Stimulated activated CD8-positive, alpha-beta memory T cell treated with anti-CD3 and anti-CD28 coated beads, Interleukin-2, amount 100 ng/mL, for 1 hour (primary cell): Measurements from ENCODE around the gene USP11.
"Not testable (repeated sequence)": the region's sequence is repeated elsewhere in the genome, so short reads cannot be mapped to it uniquely, and the experiment has no call there.

Source experiments
- DNase-seq, 2 donors: peaks; one replicate each; pipeline ENCODE4 v3.0.0-alpha.2; 2020; ENCODE audit warnings: low read depth in 2 of 2

Gene USP11

DNA sequence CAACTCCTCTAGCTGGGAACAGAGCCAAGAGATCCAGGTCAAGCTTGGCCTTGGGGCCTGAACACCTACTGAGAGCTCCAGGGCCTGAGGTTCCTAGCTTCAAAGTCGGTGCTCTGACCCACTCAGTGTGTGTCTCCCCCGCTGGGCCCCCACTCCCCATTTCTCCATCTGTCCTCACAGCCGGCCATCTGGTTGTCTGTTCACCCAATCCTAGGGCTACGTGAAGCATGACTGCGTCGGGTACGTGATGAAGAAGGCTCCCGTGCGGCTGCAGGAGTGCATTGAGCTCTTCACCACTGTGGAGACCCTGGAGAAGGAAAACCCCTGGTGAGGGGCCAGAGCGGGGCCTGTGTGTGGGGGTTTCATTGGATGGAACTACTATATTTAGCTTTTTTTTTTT lies 12.3 kb downstream of the USP11 start:
- no peak for DNase-seq

- DNase-seq: no peak
Measured at GRCh38 chrX:47247206-47247998, 14.6 kb downstream of the USP11 start.

DNA sequence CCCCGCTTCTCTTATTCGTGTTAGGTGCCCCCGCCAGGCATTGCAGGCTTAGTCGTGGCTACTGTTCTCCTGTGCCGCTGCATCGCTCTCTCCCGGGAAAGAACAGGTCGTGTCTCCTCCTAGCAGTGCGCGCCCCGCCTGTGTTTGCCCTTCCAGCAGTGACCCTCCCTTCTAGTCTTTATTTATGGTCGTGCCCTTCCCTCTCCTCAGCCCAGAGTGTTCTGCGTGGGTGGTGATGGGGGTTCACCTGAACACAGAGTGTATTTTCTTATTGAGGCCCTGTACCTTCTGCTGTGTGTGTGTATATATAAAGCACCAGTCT lies 15.2 kb downstream of the USP11 start:
- no peak for DNase-seq

- no peak for DNase-seq
Measured at GRCh38 chrX:47248576-47248975, 15.8 kb downstream of the USP11 start.

DNA sequence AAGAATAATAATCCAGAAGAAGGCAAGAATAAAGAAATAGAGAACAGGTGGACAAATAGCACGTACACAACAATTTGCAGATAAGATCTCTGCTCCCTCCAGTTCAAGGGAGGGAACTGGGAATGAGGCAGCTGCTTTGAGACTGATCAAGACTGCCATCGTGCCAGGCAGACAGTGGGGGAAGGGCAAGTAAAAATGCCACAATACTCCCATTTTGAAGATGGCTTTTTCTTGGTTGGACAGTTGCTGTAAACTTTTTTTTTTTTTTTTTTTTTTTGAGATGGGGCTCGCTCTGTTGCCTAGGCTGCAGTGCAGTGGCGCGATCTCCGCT lies 17.2 kb downstream of the USP11 start:
- DNase-seq: no peak

GRCh38 chrX:47257620-47258019 lies 24.8 kb downstream of the USP11 start:
- DNase-seq: not testable (repeated sequence)

DNA sequence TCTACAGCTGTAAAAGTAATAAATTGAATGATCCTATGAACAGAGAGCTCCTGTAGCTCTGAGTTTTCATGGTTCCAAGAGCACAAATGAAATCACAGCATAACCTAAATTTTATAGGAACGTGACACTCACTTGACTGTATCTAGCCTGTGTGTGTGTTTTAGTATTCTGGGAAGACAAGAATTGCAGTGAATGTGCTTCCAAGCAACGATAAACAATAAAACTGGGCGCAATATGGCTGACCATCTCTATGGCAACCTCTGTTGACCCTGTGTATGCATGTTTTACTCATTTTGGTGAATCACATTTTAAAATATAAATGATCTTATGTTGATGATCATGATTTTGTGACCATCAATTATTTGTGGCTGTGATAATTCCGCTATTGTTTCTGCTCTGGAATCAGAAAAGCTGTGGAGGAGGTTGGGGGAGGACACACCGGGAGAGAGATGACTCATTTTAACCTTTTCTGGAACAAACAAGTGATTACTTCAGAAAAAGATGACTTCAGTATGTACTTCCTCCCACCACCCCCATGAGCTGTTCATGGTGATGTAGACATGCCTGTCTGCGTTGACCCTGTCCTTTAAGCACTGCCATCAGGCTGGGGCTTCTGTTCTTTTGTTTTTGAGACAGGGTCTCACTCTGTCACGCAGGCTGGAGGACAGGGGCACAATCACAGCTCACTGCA lies 31.8 kb downstream of the USP11 start:
- DNase-seq: no peak

GRCh38 chrX:47266643-47267042 lies 33.8 kb downstream of the USP11 start:
- no peak for DNase-seq

DNA sequence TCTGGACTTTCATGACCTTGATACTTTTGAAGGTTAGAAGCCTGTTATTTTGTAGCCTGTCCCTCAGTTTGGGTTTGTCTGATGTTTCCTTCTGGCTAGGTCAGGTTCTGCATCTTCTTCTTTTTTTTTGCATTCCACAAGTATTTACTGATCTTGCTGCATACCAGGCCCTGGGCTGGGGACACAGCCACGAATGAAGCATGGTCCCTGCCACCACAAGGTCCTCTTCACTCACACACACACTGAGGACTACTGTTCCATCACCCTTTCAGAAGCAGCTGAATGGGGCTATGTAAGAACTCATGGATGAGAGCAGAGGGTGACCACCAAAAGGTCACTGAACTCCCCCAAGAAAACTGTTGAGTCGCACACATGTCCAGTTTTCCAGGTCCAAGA lies 39.2 kb downstream of the USP11 start:
- DNase-seq: no peak

GRCh38 chrX:47273011-47273730 lies 40.4 kb downstream of the USP11 start:
- no peak for DNase-seq

- DNase-seq: no peak
Measured at GRCh38 chrX:47278691-47279090, 45.9 kb downstream of the USP11 start.

DNA sequence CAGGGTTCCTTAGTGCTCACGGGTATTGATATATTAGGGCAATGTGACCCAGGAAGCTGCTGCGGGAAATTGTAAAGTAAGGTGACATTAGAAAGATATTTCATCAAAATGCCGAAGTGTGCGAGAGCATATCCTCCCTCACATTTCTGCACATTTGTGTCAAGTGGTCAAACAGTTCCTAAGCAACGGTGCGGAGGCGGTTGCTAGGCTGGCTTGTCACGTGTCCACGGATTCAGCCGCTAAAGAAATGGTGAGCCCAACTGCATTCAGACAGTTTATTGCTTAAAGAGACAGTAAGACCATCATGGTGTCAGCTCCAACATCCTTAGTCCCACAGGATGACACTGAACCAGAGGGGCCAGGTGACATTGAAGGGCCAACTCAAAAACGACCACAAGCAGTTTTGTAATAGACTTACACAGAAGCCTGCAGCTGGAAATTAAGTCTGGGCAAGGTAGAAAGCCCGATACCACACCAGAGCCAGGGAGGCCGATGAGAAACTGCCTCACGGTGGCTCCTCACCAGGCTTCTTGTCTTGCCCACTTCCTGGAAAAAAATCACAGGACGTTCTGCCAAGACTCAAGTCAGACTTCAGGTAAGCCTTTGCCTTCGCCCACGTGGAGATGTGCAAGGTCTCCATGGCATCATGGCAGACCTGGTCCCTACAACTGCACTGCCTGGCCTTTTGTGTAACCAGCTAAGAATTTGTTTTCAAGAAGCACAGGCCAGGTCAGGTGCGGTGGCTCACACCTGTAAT lies 50.4 kb downstream of the USP11 start:
- no peak for DNase-seq

- not testable (repeated sequence) for DNase-seq
Measured at GRCh38 chrX:47284616-47285015, 51.8 kb downstream of the USP11 start.

DNA sequence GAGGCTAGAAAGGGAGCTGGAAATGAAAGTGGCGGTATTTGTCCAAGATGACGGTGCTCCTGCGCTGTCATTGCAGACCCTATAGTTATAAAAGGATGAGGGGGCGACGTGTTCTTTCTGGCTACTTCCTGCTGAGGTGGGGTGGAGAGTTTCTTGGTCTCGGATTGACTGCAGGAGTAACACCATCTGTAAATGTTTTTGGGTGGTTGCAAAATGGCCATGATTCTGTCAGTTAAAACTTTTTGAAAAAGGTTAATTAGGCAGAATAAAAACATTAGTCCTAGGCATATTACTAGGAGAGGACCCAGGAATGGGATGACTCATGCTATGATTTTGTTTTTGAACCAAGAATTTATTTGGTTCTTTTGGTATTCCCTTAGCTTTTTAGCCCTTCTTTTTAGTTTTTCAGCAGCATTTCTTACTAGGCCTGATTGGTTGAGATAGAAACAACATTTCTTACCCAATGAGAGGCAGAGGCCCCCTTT lies 53.1 kb downstream of the USP11 start:
- DNase-seq: no peak

- DNase-seq: no peak
Measured at GRCh38 chrX:47293106-47293505, 60.3 kb downstream of the USP11 start.

DNA sequence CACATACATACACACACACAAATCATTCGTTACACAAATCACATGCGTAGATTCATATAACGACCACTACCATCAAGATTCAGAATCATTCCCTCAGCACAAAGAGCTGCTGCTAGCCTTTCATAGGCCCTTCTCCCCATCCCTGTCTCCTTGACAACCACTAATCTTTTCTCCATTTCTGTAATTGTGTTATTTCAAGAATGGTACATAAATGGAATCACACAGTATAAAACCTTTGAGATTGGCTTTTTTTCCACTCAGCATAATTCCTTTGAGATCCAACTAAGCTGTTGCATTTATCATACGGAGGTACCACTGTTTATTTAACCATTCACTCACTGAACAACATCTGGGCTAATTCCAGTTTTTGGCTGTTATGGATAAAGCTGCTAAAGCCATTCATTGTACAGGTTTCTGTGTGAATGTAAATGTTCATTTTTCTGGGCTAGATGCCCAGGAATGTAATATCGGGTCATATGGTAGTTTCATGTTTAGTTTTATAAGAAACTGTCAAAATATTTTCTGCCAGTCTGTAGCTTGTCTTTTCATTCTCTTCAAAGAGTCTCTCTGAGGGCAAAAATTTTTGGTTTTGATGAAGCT lies 64.1 kb downstream of the USP11 start:
- DNase-seq: no peak

- no peak for DNase-seq
Measured at GRCh38 chrX:47297874-47298273, 65.1 kb downstream of the USP11 start.
